NCI-H748 (cell line): ENCODE data around the gene SSC4D.

Experiments
- DNase-seq: peaks from one replicate; lab custom pipeline; 2025; ENCODE audit not compliant: unreplicated experiment; lab: John Stamatoyannopoulos, UW

SSC4D gene

GRCh38 chr7:76356115-76356514 lies 53.4 kb downstream of the SSC4D start:
- no peak for DNase-seq

GRCh38 chr7:76354981-76355730 lies 54.3 kb downstream of the SSC4D start:
- DNase-seq: no peak

- DNase-seq: no peak
Measured at GRCh38 chr7:76354516-76354915, 55.0 kb downstream of the SSC4D start.

GRCh38 chr7:76353744-76354143 lies 55.8 kb downstream of the SSC4D start:
- no peak for DNase-seq

- DNase-seq: no peak
Measured at GRCh38 chr7:76352193-76352592, 57.3 kb downstream of the SSC4D start.

GRCh38 chr7:76351372-76351771 lies 58.1 kb downstream of the SSC4D start:
- DNase-seq: no peak

GRCh38 chr7:76349313-76349885 lies 60.1 kb downstream of the SSC4D start:
- no peak for DNase-seq

- no peak for DNase-seq
Measured at GRCh38 chr7:76347710-76348109, 61.8 kb downstream of the SSC4D start.

GRCh38 chr7:76346778-76347177 lies 62.7 kb downstream of the SSC4D start:
- DNase-seq: no peak

- no peak for DNase-seq
Measured at GRCh38 chr7:76346097-76346496, 63.4 kb downstream of the SSC4D start.

- no peak for DNase-seq
Measured at GRCh38 chr7:76343931-76344321, 65.6 kb downstream of the SSC4D start.

GRCh38 chr7:76343294-76343930 lies 66.1 kb downstream of the SSC4D start:
- DNase-seq: no peak

- no peak for DNase-seq
Measured at GRCh38 chr7:76342222-76342621, 67.3 kb downstream of the SSC4D start.

- DNase-seq: no peak
Measured at GRCh38 chr7:76340617-76341131, 68.8 kb downstream of the SSC4D start.
